Activated CD4-positive, alpha-beta memory T cell treated with anti-CD3 and anti-CD28 coated beads, Interleukin-2, amount 10 ng/mL, durations not matched to agents 7 days and 5 days (primary cell): ENCODE data around the gene GSTK1. TPM values are rescaled to one million over a fixed set of nuclear protein-coding genes. Genes with fewer than 3 reads are reported as not detected.
A peak's percentile ranks its signal among the peaks of the same experiment; 100 is the strongest.

Experiments
- CTCF ChIA-PET: fragments of 350-600 bp; sonication (Branson Sonifier 250); formaldehyde crosslinking; loops from one replicate; lab custom pipeline; 2021; ENCODE audit warnings: antibody characterized with exemption, inconsistent platforms; lab: Charles Lee
- POLR2A ChIA-PET: fragments of 350-600 bp; sonication (Branson Sonifier 250); formaldehyde crosslinking; loops from one replicate; lab custom pipeline; 2021; ENCODE audit warnings: antibody characterized with exemption; lab: Charles Lee
- DNase-seq: peaks from one replicate; pipeline ENCODE4 v3.0.0-alpha.2; 2020
- H3K27ac Mint-ChIP-seq: one replicate; pipeline ENCODE4 v1.8.0; 2021; ENCODE audit warnings: mild to moderate bottlenecking, mixed read lengths
- H3K27me3 Mint-ChIP-seq: one replicate; pipeline ENCODE4 v1.8.0; 2021; ENCODE audit warnings: mixed read lengths
- H3K36me3 Mint-ChIP-seq: one replicate; pipeline ENCODE4 v1.8.0; 2021; ENCODE audit warnings: low read depth, mixed read lengths
- H3K4me1 Mint-ChIP-seq: one replicate; pipeline ENCODE4 v1.8.0; 2021; ENCODE audit warnings: mixed read lengths
- H3K4me3 Mint-ChIP-seq: one replicate; pipeline ENCODE4 v1.8.0; 2021; ENCODE audit warnings: mild to moderate bottlenecking, mixed read lengths
- H3K9me3 Mint-ChIP-seq: one replicate; pipeline ENCODE4 v1.8.0; 2021; ENCODE audit warnings: mixed read lengths
- total RNA-seq, 2 experiments: library from RNA; stranded (reverse); gene quantifications; one replicate each; pipeline ENCODE4 v1.2.3, GENCODE V29; 2021

GSTK1 gene
- total RNA-seq, 2 experiments from 2014 or later, result 502 to 518 TPM

- no peaks in the 10 kb centered on the region for H3K9me3 Mint-ChIP-seq
- peak overlapping the region; percentile 70 for H3K27ac Mint-ChIP-seq
- POLR2A ChIA-PET, result interaction anchor here (0.9 to 6.4 kb wide), 14 partner anchors 8 to 104 kb away, joined by 4 to 56 read pairs (median 6); partner anchors contain the start of genes CASP2 and GSTK1
- no peaks in the 10 kb centered on the region for H3K27me3 Mint-ChIP-seq
- H3K36me3 Mint-ChIP-seq, result no peaks in the 10 kb centered on the region
- CTCF ChIA-PET, result interaction anchor here (0.8 to 3.6 kb wide), 12 partner anchors 8 to 100 kb away, joined by 3 to 30 read pairs (median 6); partner anchors contain the start of genes CASP2 and GSTK1
- no peak for DNase-seq
- peaks cover 43% of the 10 kb centered on the region for H3K4me1 Mint-ChIP-seq
- H3K4me3 Mint-ChIP-seq, result peak overlapping the region; percentile 65
Measured at GRCh38 chr7:143280160-143280559, 16.9 kb downstream of the GSTK1 start.

DNA sequence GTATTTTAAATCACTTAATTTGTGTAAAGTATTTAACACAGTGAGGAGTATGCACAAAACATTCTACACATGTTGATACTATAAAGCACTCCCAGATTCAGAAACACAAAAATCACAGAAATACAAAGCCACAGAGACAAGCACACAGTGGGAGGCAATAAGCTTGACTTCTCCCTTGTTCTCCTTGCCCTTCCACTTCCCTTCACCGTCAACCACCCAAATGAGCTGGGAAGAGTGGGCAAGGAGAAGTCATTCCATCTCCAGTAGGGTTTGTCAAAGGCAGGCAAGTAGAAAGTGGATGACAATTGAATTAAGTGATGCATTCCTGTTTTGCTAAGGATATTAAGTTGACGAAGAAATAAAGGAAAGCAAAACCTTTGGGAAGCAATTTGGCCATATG is 17.3 kb downstream of the GSTK1 start:
- no peaks in the 10 kb centered on the region for H3K27me3 Mint-ChIP-seq
- peak overlapping the region; percentile 22 for H3K4me3 Mint-ChIP-seq
- DNase-seq, result no peak
- H3K36me3 Mint-ChIP-seq, result no peaks in the 10 kb centered on the region
- peaks cover 43% of the 10 kb centered on the region for H3K4me1 Mint-ChIP-seq
- H3K9me3 Mint-ChIP-seq, result no peaks in the 10 kb centered on the region
- CTCF ChIA-PET, result interaction anchor here (0.8 to 3.6 kb wide), 10 partner anchors 7 to 99 kb away, joined by 3 to 30 read pairs (median 8); partner anchors contain the start of genes CASP2 and GSTK1
- POLR2A ChIA-PET, result interaction anchor here (1.1 to 6.4 kb wide), 8 partner anchors 7 to 104 kb away, joined by 4 to 56 read pairs (median 8); partner anchors contain the start of genes CASP2 and GSTK1
- peak overlapping the region; percentile 70 for H3K27ac Mint-ChIP-seq

DNA sequence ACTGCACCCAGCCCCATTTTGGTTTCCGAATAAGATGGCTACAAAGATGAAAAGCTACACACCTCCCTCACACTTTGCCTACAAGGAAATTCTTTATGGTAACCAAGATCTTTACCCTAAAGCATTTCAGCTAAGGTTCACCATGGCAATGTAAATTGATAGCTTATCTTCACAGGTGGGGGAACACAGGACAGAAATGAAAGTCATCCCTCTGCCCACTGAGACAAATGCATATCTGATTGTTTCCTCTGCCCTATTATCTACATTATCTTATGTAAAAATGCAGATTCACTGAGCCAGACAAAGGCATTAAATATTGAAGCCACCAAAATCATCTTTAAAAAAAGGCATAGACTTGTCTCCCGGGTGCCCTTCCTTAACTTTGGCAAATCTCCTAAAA is 18.3 kb downstream of the GSTK1 start:
- DNase-seq, result no peak
- Mint-ChIP-seq H3K36me3 (no peaks in the 10 kb centered on the region), H3K4me3 (no peak overlapping the region), H3K27me3 (no peaks in the 10 kb centered on the region), H3K4me1 (peaks cover 43% of the 10 kb centered on the region), H3K9me3 (peaks cover under 1% of the 10 kb centered on the region), H3K27ac (no peak overlapping the region)
- ChIA-PET CTCF (interaction anchor here (1.1 to 3.6 kb wide), 5 partner anchors 18 to 41 kb away, joined by 3 to 30 read pairs (median 9); no protein-coding TSS in a partner anchor), POLR2A (interaction anchor here (1.5 to 6.4 kb wide), 3 partner anchors 17 to 41 kb away, joined by 3 to 56 read pairs (median 14); partner anchors contain the start of gene GSTK1)

DNA sequence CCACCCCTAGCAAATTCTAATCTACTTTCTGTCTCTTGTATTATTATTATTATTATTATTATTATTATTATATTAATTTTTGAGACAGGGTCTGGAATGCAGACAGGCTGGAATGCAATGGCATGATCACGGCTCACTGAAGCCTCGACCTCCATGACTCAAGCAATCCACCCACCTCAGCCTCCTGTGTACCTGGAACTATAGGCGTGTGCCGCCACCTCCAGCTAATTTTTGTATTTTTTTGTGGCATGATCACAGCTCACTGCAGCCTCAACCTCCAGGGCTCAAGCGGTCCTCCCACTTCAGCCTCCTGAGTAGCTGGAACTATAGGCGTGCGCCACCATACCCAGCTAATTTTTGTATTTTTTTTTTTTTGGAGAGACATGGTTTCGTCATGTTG is 18.9 kb downstream of the GSTK1 start:
- Mint-ChIP-seq H3K4me1 (peaks cover 48% of the 10 kb centered on the region), H3K27me3 (no peaks in the 10 kb centered on the region), H3K4me3 (no peak overlapping the region), H3K27ac (no peak overlapping the region), H3K9me3 (peaks cover 3% of the 10 kb centered on the region), H3K36me3 (peaks cover 3% of the 10 kb centered on the region)
- no peak for DNase-seq
- ChIA-PET POLR2A (interaction anchor here (1.5 to 6.4 kb wide), 2 partner anchors 18 to 42 kb away, joined by 3 to 56 read pairs; partner anchors contain the start of gene GSTK1), CTCF (interaction anchor here (1.1 to 3.6 kb wide), 2 partner anchors 17 to 42 kb away, joined by 3 to 30 read pairs; no protein-coding TSS in a partner anchor)

GRCh38 chr7:143283381-143283780 is 20.1 kb downstream of the GSTK1 start:
- CTCF ChIA-PET, result interaction anchor here (1.0 to 1.2 kb wide), 2 partner anchors 38 to 43 kb away, joined by 3 to 5 read pairs; no protein-coding TSS in a partner anchor
- no peak overlapping the region for H3K27ac Mint-ChIP-seq
- peaks cover 7% of the 10 kb centered on the region for H3K9me3 Mint-ChIP-seq
- POLR2A ChIA-PET, result interaction anchor here (6.4 kb wide), 1 partner anchor 19 kb away, joined by 56 read pairs; the partner anchor contains the start of gene GSTK1
- peaks cover 58% of the 10 kb centered on the region for H3K4me1 Mint-ChIP-seq
- H3K36me3 Mint-ChIP-seq, result peaks cover 8% of the 10 kb centered on the region
- H3K27me3 Mint-ChIP-seq, result no peaks in the 10 kb centered on the region
- H3K4me3 Mint-ChIP-seq, result no peak overlapping the region
- no peak for DNase-seq

- POLR2A ChIA-PET, result no interaction called here
- H3K4me3 Mint-ChIP-seq, result no peak within 1 kb of the TSS
- H3K27me3 Mint-ChIP-seq, result no peaks in the 10 kb centered on the region
- no peak within 1 kb of the TSS for H3K27ac Mint-ChIP-seq
- peaks cover 51% of the 10 kb centered on the region for H3K4me1 Mint-ChIP-seq
- no peak for DNase-seq
- peaks cover 20% of the 10 kb centered on the region for H3K36me3 Mint-ChIP-seq
- CTCF ChIA-PET, result interaction anchor here (1.2 kb wide), 1 partner anchor 40 kb away, joined by 3 read pairs; no protein-coding TSS in a partner anchor
- peaks cover 7% of the 10 kb centered on the region for H3K9me3 Mint-ChIP-seq
Measured at GRCh38 chr7:143284591-143285469, 21.6 kb downstream of the GSTK1 start, which contains the start of gene TMEM139. TMEM139 (plus strand) TSS chr7:143284958; CDS start chr7:143285958, 1,000 bp downstream.

GRCh38 chr7:143285470-143285778 is 22.2 kb downstream of the GSTK1 start:
- Mint-ChIP-seq H3K4me1 (peaks cover 49% of the 10 kb centered on the region), H3K9me3 (peaks cover 7% of the 10 kb centered on the region), H3K27me3 (no peaks in the 10 kb centered on the region), H3K27ac (no peak overlapping the region), H3K36me3 (peaks cover 26% of the 10 kb centered on the region), H3K4me3 (no peak overlapping the region)
- ChIA-PET CTCF (no interaction called here), POLR2A (interaction anchor here (0.9 to 1.1 kb wide), 2 partner anchors 22 to 41 kb away, joined by 4 to 6 read pairs; partner anchors contain the start of gene GSTK1)
- DNase-seq, result no peak

- CTCF ChIA-PET, result no interaction called here
- Mint-ChIP-seq H3K9me3 (peaks cover 7% of the 10 kb centered on the region), H3K27ac (no peak overlapping the region), H3K36me3 (peaks cover 32% of the 10 kb centered on the region), H3K4me3 (no peak overlapping the region), H3K27me3 (no peaks in the 10 kb centered on the region), H3K4me1 (peaks cover 49% of the 10 kb centered on the region)
- DNase-seq, result no peak
- POLR2A ChIA-PET, result interaction anchor here (0.8 to 2.5 kb wide), 5 partner anchors 10 to 42 kb away, joined by 3 to 56 read pairs (median 4); partner anchors contain the start of gene GSTK1
Measured at GRCh38 chr7:143285806-143286521, 22.7 kb downstream of the GSTK1 start.

DNA sequence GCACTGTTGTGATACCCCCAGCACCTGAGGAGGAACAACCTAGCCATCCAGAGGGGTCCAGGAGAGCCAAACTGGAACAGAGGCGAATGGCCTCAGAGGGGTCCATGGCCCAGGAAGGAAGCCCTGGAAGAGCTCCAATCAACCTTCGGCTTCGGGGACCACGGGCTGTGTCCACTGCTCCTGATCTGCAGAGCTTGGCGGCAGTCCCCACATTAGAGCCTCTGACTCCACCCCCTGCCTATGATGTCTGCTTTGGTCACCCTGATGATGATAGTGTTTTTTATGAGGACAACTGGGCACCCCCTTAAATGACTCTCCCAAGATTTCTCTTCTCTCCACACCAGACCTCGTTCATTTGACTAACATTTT is 23.3 kb downstream of the GSTK1 start:
- no peak overlapping the region for H3K4me3 Mint-ChIP-seq

GRCh38 chr7:143287339-143287934 is 24.2 kb downstream of the GSTK1 start:
- Mint-ChIP-seq H3K36me3 (peaks cover 44% of the 10 kb centered on the region), H3K9me3 (peaks cover 7% of the 10 kb centered on the region), H3K4me3 (peak overlapping the region; percentile 89), H3K27me3 (no peaks in the 10 kb centered on the region), H3K4me1 (peaks cover 54% of the 10 kb centered on the region), H3K27ac (peak overlapping the region; percentile 82)
- DNase-seq, result no peak
- CTCF ChIA-PET, result interaction anchor here (0.7 to 2.1 kb wide), 17 partner anchors 8 to 120 kb away, joined by 3 to 16 read pairs (median 4); partner anchors contain the start of gene GSTK1
- POLR2A ChIA-PET, result interaction anchor here (0.6 to 2.5 kb wide), 26 partner anchors 8 to 1549 kb away, joined by 3 to 56 read pairs (median 7); partner anchors contain the start of genes GSTK1 and SSBP1

More for the DNA sequence above, 23.3 kb downstream of the GSTK1 start:
- Mint-ChIP-seq H3K9me3 (peaks cover 7% of the 10 kb centered on the region), H3K27me3 (no peaks in the 10 kb centered on the region), H3K4me1 (peaks cover 52% of the 10 kb centered on the region), H3K36me3 (peaks cover 37% of the 10 kb centered on the region), H3K27ac (peak overlapping the region; percentile 42)
- ChIA-PET POLR2A (interaction anchor here (0.8 to 2.5 kb wide), 7 partner anchors 9 to 42 kb away, joined by 3 to 56 read pairs (median 7); partner anchors contain the start of gene GSTK1), CTCF (interaction anchor here (2.1 kb wide), 1 partner anchor 46 kb away, joined by 16 read pairs; no protein-coding TSS in a partner anchor)
- no peak for DNase-seq

DNA sequence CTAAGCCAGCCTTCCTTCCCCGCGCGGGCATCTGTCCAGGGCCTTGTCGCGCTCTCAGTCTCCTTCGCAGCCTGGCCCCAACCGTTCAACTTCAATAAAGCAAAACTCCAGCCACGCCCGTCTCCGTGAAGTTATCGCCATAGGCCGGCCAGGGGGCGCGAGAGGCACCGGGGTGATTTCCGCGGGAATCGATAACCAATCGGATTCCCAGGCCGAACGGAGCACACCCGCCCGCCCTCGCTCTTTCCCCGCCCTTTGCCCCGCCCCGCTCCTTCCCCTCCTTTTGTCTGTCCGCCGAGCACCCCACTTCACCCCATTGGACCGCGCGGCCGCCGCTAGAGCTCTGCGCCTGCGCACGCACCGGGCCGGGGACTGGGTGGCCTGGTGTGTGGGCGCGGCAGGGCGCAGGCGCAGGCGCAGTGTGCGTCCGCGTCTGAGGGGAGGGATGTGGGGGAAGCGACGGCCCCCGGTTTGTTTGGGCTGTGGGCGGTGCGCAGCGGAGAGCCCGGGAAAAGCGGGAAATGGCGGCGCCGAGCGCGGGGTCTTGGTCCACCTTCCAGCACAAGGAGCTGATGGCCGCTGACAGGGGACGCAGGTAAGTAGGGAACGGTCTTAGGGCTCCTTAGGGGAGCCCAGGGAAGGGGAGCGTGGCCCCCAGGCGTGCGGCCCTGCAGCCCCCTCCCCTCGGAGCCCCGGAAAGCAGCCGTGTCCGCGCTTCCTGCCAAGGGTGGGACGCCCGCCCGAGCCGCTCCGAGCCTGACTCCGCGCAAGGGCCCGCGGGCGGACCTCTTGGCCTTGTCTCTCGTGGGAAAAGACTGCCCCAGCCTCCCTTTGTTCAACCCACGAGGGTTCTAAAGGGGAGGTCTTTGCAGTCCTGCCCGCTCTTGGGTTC is 24.9 kb downstream of the GSTK1 start, which contains the start of gene CASP2:
TSS of gene CASP2 (plus strand) at position 417 of the 892 bp plus-strand sequence. CDS start at position 522, 105 bp downstream.
- Mint-ChIP-seq H3K4me1 (peaks cover 55% of the 10 kb centered on the region), H3K27ac (peak within 1 kb of the TSS; percentile 82), H3K4me3 (peak within 1 kb of the TSS; percentile 89), H3K27me3 (no peaks in the 10 kb centered on the region), H3K36me3 (peaks cover 50% of the 10 kb centered on the region), H3K9me3 (peaks cover 7% of the 10 kb centered on the region)
- CTCF ChIA-PET, result interaction anchor here (0.7 to 2.1 kb wide), 18 partner anchors 9 to 119 kb away, joined by 3 to 16 read pairs (median 4); partner anchors contain the start of gene GSTK1
- POLR2A ChIA-PET, result interaction anchor here (0.6 to 2.5 kb wide), 29 partner anchors 8 to 1550 kb away, joined by 3 to 56 read pairs (median 7); partner anchors contain the start of genes GSTK1 and SSBP1
- peak; percentile 99 for DNase-seq
